Endodermal cell (in vitro differentiated cells): Measurements from ENCODE around the gene BMP7. TPM values are rescaled to one million over a fixed set of nuclear protein-coding genes. Genes with fewer than 3 reads are reported as not detected.

ENCODE experiments used
- DNase-seq: peaks from one replicate; pipeline ENCODE4 v3.0.0-alpha.2; 2017
- H3K27ac ChIP-seq: 2 replicates; pipeline ENCODE4 v1.5.1; 2013; ENCODE audit warnings: mild to moderate bottlenecking, low read depth, low read length, moderate library complexity
- H3K27me3 ChIP-seq: 2 replicates; pipeline ENCODE4 v1.6.1; 2013; ENCODE audit warnings: mild to moderate bottlenecking, low read length, moderate library complexity; ENCODE audit not compliant: insufficient read depth, control insufficient read depth, poor library complexity, severe bottlenecking
- H3K36me3 ChIP-seq: 2 replicates; pipeline ENCODE4 v1.7.0; 2013; ENCODE audit warnings: mild to moderate bottlenecking, low read length, moderate library complexity; ENCODE audit not compliant: control insufficient read depth, insufficient read depth
- H3K4me1 ChIP-seq: one replicate; pipeline ENCODE4 v1.7.0; 2013; ENCODE audit warnings: low read length; ENCODE audit not compliant: control insufficient read depth, insufficient read depth
- H3K4me3 ChIP-seq: 2 replicates; pipeline ENCODE4 v1.5.1; 2013; ENCODE audit warnings: mild to moderate bottlenecking, low read length, moderate library complexity
- H3K9ac ChIP-seq: 2 replicates; pipeline ENCODE4 v1.6.1; 2013; ENCODE audit warnings: mild to moderate bottlenecking, low read length, moderate library complexity; ENCODE audit not compliant: poor library complexity, severe bottlenecking; ENCODE audit errors: extremely low read depth
- H3K9me3 ChIP-seq: 2 replicates; pipeline ENCODE4 v1.6.1; 2013; ENCODE audit warnings: mild to moderate bottlenecking, low read length, moderate library complexity; ENCODE audit not compliant: control insufficient read depth
- H3K27ac Mint-ChIP-seq: 2 replicates; pipeline ENCODE4 v1.8.0; 2020; ENCODE audit warnings: mixed read lengths
- H3K27me3 Mint-ChIP-seq: 2 replicates; pipeline ENCODE4 v1.8.0; 2021; ENCODE audit warnings: mild to moderate bottlenecking, mixed read lengths; ENCODE audit not compliant: insufficient read depth
- H3K36me3 Mint-ChIP-seq: 2 replicates; pipeline ENCODE4 v1.8.0; 2020; ENCODE audit warnings: low read depth, mixed read lengths
- H3K4me1 Mint-ChIP-seq: 2 replicates; pipeline ENCODE4 v1.8.0; 2020; ENCODE audit warnings: mixed read lengths
- H3K4me3 Mint-ChIP-seq: 2 replicates; pipeline ENCODE4 v1.8.0; 2020; ENCODE audit warnings: mild to moderate bottlenecking, moderate library complexity, mixed read lengths
- H3K9me3 Mint-ChIP-seq: 2 replicates; pipeline ENCODE4 v1.8.0; 2020; ENCODE audit warnings: mild to moderate bottlenecking, mixed read lengths
- WGBS, 2 experiments: methylation state at CpG; one replicate each; pipeline versions ENCODE4 v1.1.5 to v1.1.7; 2013; ENCODE audit warnings: missing lambda C conversion rate in 2 of 2, mixed read lengths in 1 of 2; ENCODE audit not compliant: insufficient coverage in 1 of 2, insufficient read length in 1 of 2; 5-methylcytosine and 5-hydroxymethylcytosine counted together
- total RNA-seq, 2 donors: library from RNA; stranded (reverse); fragmentation: NEBNext Ultra II Directional in 1 of 2; extraction: Animal tissue kit (Norgen Biotek cat#: 25700) in 1 of 2; gene quantifications; 2 replicates in 1 of 2; 3 replicates in 1 of 2; pipeline ENCODE4 v1.2.1, GENCODE V29; 2021
- TF ChIP-seq, protein P1 (sequence below): fragments of 200-600 bp; sonication (generic); conservative IDR thresholded peaks from 2 replicates; pipeline ENCODE4 v1.5.0; 2021; ENCODE audit warnings: antibody characterized with exemption, mild to moderate bottlenecking

The BMP7 gene
- total RNA-seq, 2 donors from 2014 or later, result 45.6 to 49.6 TPM

DNA sequence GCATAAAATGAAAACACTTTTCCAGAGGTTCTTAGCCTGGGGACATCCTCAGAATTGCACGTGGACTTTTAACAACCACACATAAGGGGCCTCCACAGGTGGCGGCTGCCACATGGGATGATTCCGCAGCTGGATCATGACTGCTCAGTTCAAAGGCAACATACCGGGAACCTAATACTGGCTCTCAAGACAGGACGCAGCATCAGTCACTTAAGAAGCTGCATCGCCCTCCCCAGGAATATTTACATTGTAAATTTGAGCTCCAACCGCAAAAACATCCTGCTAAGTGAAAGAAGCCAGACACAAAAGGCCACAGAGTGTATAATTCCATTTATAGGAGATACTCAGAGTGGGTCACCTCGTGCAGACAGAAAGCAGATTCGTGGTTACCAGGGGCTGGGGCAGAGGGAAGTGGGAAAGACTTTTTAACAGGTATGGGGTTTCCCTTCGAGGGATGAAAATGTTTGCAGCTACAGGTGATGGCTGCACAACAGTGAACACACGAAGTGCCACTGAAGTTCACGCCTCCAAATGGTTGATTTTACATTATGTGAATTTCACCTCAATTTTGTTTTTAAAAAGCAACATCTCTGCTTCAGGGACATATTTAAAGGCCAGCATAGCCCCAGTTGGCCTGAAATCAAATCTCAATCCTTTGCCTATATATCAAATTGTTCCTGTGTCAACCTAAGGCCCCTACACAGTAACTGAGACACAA, 141.5 kb downstream of the BMP7 start:
- Mint-ChIP-seq H3K36me3 (no peaks in the 10 kb centered on the region), H3K9me3 (no peaks in the 10 kb centered on the region), H3K27me3 (peaks cover 16% of the 10 kb centered on the region), H3K27ac (no peak overlapping the region), H3K4me1 (peaks cover 2% of the 10 kb centered on the region), H3K4me3 (no peak overlapping the region)
- H3K4me1 ChIP-seq, result no peaks in the 10 kb centered on the region
- H3K9me3 ChIP-seq, result no peaks in the 10 kb centered on the region
- WGBS, 2 experiments, result 60 to 63% methylated on average over 6 to 12 of the region's 12 CpGs
- H3K9ac ChIP-seq, result no peak overlapping the region
- H3K4me3 ChIP-seq, result no peak overlapping the region
- no peak overlapping the region for H3K27ac ChIP-seq
- H3K36me3 ChIP-seq, result no peaks in the 10 kb centered on the region
- peak; percentile 61 for DNase-seq
- TF ChIP-seq, protein P1, sequence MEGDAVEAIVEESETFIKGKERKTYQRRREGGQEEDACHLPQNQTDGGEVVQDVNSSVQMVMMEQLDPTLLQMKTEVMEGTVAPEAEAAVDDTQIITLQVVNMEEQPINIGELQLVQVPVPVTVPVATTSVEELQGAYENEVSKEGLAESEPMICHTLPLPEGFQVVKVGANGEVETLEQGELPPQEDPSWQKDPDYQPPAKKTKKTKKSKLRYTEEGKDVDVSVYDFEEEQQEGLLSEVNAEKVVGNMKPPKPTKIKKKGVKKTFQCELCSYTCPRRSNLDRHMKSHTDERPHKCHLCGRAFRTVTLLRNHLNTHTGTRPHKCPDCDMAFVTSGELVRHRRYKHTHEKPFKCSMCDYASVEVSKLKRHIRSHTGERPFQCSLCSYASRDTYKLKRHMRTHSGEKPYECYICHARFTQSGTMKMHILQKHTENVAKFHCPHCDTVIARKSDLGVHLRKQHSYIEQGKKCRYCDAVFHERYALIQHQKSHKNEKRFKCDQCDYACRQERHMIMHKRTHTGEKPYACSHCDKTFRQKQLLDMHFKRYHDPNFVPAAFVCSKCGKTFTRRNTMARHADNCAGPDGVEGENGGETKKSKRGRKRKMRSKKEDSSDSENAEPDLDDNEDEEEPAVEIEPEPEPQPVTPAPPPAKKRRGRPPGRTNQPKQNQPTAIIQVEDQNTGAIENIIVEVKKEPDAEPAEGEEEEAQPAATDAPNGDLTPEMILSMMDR, result no peak
- peaks cover 8% of the 10 kb centered on the region for H3K27me3 ChIP-seq

DNA sequence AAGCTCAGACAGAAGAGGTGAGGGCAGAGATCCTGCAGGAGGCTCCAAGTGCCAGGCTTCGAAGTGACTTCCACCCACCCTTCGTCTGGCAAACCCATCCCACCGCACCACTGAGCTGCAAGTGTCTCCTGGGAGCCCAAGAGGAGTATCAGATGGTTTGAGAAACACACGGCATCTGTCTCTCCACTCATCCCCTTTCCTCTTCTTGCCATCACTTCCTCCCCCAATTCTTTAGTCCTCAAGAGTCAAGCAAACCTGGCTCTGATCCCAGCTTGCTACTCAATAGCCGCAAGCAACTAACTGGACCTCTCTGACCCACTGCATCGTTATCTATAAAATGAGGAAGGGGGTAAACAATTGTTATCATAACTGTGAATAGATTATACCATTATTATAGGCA, 142.1 kb downstream of the BMP7 start:
- Mint-ChIP-seq H3K27ac (no peak overlapping the region), H3K27me3 (peaks cover 17% of the 10 kb centered on the region), H3K36me3 (no peaks in the 10 kb centered on the region), H3K9me3 (no peaks in the 10 kb centered on the region), H3K4me3 (no peak overlapping the region), H3K4me1 (peaks cover 2% of the 10 kb centered on the region)
- Histone ChIP-seq H3K27me3 (peaks cover 7% of the 10 kb centered on the region), H3K36me3 (no peaks in the 10 kb centered on the region), H3K27ac (no peak overlapping the region), H3K4me1 (no peaks in the 10 kb centered on the region), H3K9me3 (no peaks in the 10 kb centered on the region), H3K4me3 (no peak overlapping the region), H3K9ac (no peak overlapping the region)
- WGBS, 2 experiments, result 89 to 100% methylated on average over 1 to 5 of the region's 6 CpGs
- no peak for DNase-seq
- TF ChIP-seq, protein P1, result no peak

DNA sequence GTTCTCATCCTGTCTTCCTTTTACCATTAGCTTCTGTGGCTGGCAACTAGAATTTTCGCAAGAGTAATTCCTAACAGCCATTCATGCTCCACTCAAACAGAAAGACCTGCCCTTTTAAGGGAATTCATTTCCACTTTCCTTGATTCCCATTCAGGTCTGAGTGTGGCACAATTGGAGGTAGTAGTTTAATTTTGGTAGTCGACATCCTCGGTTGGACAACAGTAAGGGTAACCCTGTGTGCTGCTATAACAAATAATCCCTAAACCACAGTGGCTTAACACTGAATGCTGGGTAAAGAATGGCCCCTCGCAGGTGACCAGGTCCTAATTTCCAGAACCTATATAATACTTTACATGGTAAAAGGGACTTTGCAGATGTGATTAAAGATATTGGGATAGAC, 142.9 kb downstream of the BMP7 start:
- 93 to 100% methylated on average over 1 to 4 of the region's 4 CpGs for WGBS, 2 experiments
- H3K27ac ChIP-seq, result no peak overlapping the region
- H3K36me3 ChIP-seq, result no peaks in the 10 kb centered on the region
- peaks cover 7% of the 10 kb centered on the region for H3K27me3 ChIP-seq
- H3K36me3 Mint-ChIP-seq, result no peaks in the 10 kb centered on the region
- no peaks in the 10 kb centered on the region for H3K9me3 Mint-ChIP-seq
- no peak overlapping the region for H3K4me3 Mint-ChIP-seq
- no peaks in the 10 kb centered on the region for H3K9me3 ChIP-seq
- TF ChIP-seq, protein P1, result no peak
- no peak overlapping the region for H3K4me3 ChIP-seq
- H3K27me3 Mint-ChIP-seq, result peaks cover 17% of the 10 kb centered on the region
- no peak for DNase-seq
- no peaks in the 10 kb centered on the region for H3K4me1 ChIP-seq
- peaks cover 2% of the 10 kb centered on the region for H3K4me1 Mint-ChIP-seq
- H3K27ac Mint-ChIP-seq, result no peak overlapping the region
- no peak overlapping the region for H3K9ac ChIP-seq
